ENCODE measurements around the gene SLC3A2. TPM values are rescaled to one million over a fixed set of nuclear protein-coding genes. Genes with fewer than 3 reads are reported as not detected.

The SLC3A2 gene
- total and polyA plus RNA-seq, 2 of the 13 experiments (the other 11 are each of a cell fraction or from before 2014, with no cell fraction given) = 213 to 226 TPM

DNA sequence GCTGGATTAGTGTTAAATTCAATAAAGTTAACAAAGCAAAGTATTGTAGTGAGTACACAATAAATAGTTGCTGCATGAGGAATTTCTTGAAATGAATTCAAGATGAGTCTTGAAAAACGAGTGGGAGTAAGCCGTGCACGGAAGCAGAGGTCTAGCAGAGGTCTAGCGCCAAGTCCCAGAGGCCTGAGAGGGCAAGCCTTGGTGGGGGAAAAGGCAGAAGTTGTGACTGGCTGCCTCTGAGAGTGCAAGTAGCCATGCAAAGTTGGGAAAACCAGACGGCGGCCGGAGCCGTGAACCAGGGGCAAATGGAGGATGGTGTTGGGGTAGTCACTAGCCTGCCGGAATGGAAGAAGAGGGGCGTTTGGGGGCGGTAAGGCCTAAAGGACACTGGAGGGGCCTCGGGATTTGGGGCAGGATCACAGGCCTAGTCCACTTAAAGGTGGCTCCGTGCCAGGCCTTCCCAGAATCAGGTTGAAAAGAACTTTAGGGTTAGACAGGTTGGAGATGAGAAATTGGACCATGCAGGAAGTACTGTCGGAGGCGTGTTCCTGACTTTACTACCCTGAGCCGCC, 379 bp upstream of the SLC3A2 start (continued):
- TF ChIP-seq, protein P1, sequence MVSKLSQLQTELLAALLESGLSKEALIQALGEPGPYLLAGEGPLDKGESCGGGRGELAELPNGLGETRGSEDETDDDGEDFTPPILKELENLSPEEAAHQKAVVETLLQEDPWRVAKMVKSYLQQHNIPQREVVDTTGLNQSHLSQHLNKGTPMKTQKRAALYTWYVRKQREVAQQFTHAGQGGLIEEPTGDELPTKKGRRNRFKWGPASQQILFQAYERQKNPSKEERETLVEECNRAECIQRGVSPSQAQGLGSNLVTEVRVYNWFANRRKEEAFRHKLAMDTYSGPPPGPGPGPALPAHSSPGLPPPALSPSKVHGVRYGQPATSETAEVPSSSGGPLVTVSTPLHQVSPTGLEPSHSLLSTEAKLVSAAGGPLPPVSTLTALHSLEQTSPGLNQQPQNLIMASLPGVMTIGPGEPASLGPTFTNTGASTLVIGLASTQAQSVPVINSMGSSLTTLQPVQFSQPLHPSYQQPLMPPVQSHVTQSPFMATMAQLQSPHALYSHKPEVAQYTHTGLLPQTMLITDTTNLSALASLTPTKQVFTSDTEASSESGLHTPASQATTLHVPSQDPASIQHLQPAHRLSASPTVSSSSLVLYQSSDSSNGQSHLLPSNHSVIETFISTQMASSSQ (IDR thresholded peaks at IDR 0.05; ENCODE audit: low read depth) = 0 out of 2 replicates have a peak, but pooled peaks have one; percentile 10
- TF ChIP-seq, protein P1 (CRISPR knock-in tag; IDR thresholded peaks at IDR 0.05; ENCODE audit: borderline replicate concordance) = no peak
- no peak for TF ChIP-seq TCF7L2 (IDR thresholded peaks at IDR 0.05; ENCODE audit: low read depth, low read length)
- TF ChIP-seq, protein P2, sequence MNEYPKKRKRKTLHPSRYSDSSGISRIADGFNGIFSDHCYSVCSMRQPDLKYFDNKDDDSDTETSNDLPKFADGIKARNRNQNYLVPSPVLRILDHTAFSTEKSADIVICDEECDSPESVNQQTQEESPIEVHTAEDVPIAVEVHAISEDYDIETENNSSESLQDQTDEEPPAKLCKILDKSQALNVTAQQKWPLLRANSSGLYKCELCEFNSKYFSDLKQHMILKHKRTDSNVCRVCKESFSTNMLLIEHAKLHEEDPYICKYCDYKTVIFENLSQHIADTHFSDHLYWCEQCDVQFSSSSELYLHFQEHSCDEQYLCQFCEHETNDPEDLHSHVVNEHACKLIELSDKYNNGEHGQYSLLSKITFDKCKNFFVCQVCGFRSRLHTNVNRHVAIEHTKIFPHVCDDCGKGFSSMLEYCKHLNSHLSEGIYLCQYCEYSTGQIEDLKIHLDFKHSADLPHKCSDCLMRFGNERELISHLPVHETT (CRISPR knock-in tag; conservative IDR thresholded peaks at IDR 0.05) = 0 out of 2 replicates have a peak, but pooled peaks have one; percentile 2
- TF ChIP-seq ZNF234 (CRISPR knock-in tag; conservative IDR thresholded peaks at IDR 0.05) = 0 out of 2 replicates have a peak, but pooled peaks have one; percentile 48
